Raji (cell line): Measurements from ENCODE around the gene WDFY4.

Experiments
- POLR2A ChIP-seq: IDR thresholded peaks from 2 replicates; pipeline ENCODE4 v1.6.1; 2011; ENCODE audit warnings: low read depth, low read length, control low read depth; ENCODE audit not compliant: insufficient read depth

The WDFY4 gene

DNA sequence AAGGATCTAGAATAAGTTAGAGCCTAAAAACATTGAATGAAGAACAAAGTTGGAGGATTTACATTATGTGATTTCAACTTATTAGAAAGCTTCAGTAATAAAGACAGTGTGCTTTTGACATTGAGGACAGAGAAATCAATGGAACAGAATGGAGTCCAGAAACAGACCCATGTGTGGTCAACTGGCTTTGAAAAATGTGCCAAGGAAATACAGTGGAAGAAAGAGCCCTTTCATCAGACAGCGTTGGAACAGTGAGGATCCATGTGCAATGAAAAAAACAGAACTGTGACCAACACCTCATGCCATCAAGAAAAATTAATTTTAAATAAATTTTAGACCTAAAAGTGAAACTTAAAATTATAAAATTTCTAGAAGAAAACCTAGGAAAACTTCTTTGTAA lies 305.6 kb downstream of the WDFY4 start:
- TF ChIP-seq POLR2A, result no peak

DNA sequence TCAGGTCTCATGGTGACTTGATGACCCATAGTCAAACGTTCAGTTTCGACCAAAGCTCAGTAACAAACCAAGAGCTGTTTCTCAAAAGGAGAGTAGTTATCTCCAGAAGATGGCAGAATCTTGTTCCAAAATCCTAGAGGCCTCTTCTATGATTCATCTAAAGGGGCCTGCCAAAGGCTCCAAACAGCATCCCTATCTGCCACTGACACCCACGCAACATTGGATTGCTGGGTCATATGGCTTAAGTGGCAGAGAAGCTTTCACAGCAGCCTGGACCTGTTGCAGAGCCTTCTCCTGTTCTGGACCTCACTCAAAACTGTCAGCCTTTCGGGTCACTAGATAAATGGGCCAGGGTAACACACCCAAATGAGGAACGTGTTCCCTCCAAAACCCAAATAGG lies 309.0 kb downstream of the WDFY4 start:
- no peak for TF ChIP-seq POLR2A

DNA sequence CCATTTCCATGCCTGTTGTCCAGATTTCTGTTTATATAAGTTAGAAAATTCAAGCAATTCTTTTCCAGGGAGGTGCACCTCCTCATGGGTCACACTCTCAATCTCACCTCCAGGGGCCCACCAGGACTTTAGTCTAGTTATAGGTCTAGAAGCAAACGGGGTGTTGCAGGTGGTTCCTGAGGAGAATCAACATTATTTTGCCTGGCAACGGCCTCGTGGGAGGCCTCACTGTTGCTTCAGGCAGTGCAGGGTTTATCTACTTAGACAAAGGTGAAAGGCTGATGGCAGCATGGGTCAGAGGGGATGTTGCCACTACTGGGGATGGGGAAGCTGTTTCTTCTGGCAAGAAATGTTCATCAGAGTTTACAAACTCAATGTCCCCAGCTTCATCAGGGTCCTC lies 311.7 kb downstream of the WDFY4 start:
- TF ChIP-seq POLR2A, result no peak

DNA sequence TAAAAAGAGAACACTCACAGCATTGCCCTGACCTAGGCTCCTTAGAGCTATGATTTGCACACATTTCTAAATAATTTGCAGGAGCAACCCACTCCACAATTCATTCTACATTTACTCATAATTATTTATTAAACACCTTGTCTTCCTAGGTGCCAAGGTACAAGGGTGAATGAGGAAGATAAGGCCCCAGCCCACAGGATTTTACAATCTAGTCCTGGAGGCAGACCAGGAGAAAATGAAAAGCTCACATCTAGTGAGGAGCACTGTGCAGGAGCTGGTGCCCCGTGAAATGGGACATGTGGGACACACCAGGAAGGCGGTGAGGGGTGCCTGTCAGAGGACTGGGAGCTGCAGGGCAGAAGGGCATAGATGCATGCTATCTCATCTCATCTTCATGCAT lies 314.7 kb downstream of the WDFY4 start:
- no peak for TF ChIP-seq POLR2A

DNA sequence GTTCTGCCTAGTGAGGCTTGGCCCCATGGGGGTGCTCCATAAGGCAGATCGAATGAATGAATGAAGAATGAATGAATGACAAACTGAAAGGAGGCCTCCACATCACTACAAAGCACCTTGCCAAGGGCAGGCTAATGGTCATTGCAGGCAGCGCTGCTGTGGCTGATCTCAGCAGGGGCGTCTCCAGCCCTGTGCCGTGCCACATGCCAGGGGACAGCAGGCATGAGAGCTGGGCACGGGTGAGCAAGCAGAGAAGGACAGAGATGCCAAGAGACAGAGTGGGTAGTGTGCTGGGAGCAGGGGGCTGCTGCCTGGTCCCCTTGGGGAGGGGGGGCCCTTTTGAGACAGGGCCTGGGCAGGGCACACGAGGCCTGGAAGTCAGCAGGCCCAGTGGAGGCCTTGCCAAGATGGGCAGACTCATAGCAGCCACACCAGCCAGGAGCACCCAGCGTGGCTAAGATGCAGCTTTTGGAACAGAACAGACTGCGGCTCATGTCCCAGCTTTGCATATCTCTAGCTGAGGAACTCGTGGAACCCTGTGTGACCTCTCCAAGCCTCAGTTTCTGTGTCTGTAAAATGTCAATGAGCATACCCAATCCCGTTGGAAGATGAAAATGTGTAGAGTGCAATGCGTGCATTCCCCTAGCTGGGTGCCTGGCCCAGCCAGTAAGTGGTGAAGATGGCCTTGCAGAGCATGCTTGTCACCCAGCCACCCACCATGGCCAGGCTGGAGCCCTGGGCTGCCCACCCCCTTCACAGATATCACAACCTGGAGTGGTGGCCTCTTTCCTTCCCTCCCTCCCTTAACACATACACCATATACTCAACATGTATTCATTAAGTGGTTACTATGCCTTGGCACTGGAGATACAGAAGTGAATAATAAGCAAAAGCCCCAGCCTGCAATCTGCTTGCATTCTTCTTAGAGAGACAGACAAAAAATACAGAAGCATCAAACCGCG lies 316.0 kb downstream of the WDFY4 start:
- TF ChIP-seq POLR2A, result no peak

DNA sequence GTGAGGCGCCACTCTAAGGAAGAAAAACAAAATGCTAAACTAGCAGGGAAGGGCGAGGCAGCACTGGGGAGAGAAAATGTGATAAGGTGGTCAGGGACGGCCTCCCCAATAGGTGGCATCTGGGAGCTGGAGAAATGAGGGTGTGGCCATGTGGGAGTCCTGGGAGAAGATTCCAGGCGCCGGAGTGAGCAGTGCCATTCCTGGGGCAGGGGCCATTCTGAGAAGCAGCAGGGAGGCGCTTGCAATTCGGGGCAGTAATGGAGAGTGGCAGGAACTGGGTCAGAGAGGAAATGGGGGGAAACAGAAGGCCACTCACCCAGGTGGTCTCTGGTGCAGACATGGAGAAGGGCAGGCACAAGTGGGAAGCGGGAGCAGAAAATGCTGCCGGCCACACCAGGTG lies 316.7 kb downstream of the WDFY4 start:
- TF ChIP-seq POLR2A, result no peak

DNA sequence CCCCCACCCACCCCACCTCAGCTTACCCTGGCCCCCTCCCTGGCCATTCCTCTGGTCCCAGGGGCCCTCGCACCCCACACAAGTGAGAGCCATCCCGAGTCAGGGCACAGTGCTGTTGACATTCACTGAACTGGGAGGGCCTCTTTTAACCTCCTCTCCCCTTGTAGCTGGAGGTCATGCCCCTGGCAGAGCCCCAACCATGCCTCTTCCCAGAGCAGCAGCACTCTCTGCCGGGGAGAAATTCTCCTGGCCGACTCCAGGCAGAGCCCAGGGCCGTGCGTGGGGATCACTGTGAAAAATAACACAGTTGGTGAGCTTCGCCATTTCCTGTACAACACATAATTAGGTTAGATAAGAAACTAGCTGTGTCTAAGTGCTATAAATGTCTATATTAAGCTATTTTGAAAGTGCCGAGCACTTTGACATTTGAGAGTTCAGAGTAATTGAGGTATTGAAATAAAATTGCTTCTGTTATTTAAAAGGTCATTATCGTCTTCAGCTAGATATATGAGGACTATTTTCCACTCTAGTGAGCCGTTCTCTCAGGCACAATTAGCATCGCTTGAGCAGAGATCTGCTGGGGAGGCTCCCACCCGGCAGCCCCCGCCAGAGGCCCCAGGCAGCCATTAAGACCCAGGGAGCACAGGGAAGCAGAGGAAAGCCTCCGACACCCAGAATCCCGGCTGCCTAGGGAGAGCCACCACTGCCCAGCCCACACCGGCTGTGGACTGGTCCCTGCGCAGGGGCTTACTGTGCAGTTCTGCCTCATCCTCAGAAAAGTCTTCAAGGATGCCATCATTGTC lies 317.4 kb downstream of the WDFY4 start:
- no peak for TF ChIP-seq POLR2A

DNA sequence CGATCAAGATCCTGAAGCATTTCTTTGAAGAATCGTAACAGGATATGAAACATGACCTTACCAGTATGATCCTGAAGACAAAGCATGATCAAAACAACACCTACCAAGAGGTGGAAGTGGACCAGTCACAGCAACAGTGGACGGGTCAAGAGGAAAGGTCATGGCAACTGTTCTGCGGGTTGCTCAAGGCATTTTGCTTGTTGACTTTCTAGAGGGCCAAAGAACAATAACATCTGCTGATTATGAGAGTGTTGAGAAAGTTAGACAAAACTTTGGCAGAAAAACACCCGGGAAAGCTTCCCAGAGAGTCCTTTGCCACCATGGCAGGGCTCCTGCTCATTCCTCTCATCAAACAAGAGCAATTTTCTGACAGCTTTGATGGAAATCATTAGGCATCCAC lies 320.6 kb downstream of the WDFY4 start:
- no peak for TF ChIP-seq POLR2A

DNA sequence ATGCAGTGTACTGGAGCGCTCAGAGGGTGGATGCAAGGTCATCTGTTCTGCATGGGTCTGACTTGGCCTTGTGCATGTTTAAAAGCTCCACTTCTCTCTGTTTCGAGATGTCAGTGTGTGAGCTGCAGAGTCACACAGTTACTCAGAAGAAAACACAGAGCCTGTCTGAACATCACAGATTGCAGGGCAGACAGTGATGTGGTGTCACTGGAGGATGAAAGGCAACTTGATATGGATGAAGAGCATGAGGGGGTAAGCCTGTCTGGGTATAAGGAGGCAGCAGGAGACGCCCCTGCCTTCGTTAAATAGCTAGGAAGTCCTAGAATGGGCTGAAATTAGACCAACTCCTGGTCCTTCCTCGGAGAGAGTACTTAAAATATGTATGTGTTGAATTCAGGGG lies 322.5 kb downstream of the WDFY4 start:
- TF ChIP-seq POLR2A, result no peak

DNA sequence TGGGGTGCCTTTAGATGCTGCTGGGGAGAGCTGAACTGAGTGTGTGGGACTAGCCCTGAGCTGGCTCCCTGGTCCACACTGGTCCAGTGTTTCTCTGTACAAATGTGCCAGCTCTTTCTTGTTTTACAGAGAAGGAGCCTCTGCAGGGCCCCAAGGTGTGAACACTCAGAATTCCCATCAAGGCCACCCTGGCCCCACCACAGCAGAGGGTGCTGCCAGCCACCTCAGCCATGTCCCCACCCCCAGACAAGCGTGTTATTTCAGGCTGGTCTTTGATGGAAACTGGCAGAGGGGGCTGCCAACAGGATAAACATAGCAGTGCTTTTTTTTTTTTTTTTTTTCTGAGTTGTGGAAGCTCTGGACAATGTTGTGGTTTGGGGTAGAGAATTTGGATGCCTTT lies 323.4 kb downstream of the WDFY4 start:
- no peak for TF ChIP-seq POLR2A

DNA sequence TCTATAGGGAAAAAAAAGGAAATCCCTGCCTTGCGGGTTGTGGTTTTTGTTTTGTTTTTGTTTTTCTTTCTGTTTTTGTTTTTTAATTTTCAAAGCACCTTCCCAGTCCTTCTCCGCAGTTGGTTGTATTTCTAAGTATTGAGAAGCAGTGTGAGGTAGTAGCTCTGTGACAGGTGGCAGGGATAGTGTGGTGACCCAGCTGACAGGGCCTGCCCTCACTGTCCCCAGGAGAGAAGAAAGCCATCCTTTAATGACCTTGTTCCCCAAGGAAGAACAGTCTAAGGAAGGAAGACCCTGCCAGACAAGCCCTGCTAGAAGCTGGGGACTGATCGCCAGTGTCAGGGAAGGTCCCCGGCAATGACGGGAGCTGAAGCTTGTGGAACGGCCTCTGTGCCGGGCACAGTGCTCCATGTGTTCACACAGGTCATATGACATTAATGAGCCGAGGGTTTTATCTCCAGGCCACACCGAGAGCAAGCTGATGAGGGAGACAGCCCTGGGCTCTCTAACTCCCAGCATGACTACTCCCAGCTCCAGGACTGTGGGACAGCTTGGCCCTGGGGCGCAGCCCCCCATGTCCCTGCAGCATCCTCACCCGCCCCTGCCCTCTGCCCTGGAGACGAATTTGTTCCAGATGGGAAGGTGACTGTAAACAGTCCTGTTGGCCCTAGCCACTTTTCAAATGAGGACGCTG lies 324.0 kb downstream of the WDFY4 start:
- no peak for TF ChIP-seq POLR2A

DNA sequence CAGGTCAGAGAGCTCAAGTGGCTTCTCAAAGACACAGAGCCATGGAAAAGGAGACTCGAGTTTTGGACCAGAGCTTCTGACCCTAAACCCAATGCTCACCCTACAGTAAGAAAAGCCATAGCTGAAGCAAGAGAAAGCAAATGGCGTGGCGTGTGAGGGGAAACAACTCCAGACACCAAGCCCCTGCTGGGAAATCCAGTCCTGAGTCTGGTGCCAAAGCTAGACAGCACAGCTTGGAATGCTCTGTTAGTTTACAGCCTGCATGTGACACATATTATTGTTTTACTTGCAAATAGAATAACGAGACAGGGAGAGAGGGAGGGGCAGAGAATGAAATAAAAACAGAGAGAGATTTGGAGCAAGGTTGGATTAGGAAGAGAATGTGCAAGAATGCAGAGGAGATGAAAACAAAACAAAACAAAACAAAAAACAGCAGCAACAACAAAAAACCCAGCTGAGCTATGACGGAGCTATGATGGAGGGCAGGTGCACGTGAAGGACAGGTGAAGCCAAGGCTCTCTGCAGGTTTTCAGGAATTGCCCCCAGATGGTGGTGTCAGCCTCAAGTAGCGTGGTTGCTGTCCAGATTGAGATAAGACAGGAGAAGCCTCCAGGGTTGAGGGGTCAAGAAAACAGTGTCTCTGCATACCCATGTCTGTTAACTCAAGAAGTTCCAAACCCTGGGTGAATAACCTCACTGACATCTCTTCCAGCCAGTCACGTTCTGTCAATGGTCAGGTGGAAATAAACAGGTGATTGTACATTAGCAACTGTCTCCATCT lies 324.7 kb downstream of the WDFY4 start:
- TF ChIP-seq POLR2A, result no peak

DNA sequence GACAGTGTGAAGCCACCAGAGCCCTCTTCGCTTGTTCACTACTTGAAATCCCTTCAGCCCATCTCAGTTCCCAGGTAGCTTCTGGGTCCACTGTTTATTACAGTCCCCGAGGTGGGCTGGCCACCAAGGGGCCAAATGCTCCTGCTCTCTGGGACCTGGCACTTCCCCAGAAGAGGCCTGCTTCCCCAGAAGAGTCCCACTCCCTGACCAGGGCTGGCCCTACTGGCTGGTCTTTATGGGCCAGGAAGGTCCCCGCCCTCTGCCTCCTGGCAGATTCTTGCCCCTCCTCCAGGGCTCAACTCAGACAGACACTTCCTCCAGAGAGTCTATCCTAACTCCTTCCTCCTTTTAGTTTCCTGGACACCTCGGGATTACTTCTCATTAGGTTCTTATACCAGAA lies 325.6 kb downstream of the WDFY4 start:
- TF ChIP-seq POLR2A, result no peak

DNA sequence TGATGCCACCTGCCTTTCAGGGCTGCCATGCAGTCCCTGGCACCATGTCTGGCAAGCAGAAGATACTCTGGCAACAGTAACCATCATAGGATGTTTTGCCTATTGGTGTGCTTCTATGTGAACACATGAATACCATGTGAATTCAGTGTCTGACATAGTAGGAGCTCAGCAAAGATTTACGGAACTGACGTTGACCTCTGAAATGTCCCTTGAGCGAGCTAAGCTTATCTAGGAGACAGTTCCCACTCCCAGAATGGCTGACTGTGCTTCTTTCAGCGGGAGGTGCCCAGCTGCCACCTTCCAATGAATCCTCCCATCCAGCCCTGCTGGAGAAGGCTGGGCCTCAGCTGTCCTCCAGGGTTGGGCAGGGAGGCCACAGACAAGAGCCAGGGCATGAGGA lies 326.2 kb downstream of the WDFY4 start:
- no peak for TF ChIP-seq POLR2A

DNA sequence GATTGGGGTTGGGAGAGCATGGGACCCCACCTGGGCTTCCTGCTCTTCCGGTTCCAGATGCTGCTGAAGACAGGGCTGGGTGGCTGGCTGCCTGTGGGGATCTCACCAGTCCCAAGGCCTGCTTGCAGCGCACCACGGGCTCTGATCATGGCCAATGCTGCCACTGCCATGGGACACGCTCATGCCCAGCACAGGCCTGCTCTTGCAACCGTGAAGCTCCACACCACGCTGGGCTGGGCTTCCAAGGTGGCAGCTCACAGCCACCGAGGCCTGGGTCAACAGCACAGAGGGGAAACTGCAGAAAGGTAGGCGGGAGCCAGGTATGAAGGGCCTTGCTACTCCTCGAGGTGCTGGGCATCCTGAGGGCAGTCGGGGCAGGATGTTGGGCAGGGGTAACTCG lies 327.1 kb downstream of the WDFY4 start:
- no peak for TF ChIP-seq POLR2A
